ENCODE results near the gene GRM1. TPM values are rescaled to one million over a fixed set of nuclear protein-coding genes. Genes with fewer than 3 reads are reported as not detected.

The GRM1 gene
- total RNA-seq, 2 donors from 2014 or later = 0.68 TPM; not detected in 1

- no peaks in the 10 kb centered on the region for H3K36me3 ChIP-seq
- H3K27ac ChIP-seq = no peak overlapping the region
- no peak for TF ChIP-seq POLR2AphosphoS5 (IDR thresholded peaks at IDR 0.05)
- no peak for TF ChIP-seq CTCF (IDR thresholded peaks at IDR 0.05)
- TF ChIP-seq POLR2A (IDR thresholded peaks at IDR 0.05) = no peak
- H3K4me1 ChIP-seq (replicated peaks) = no peaks in the 10 kb centered on the region
- WGBS = 67% methylated on average over 3 of the region's 3 CpGs
- no peak for DNase-seq (ENCODE audit: low spot score)
- no peaks in the 10 kb centered on the region for H3K27me3 ChIP-seq (replicated peaks; ENCODE audit: insufficient read depth)
- intact Hi-C loops (cut with DNase I) = no loop called here
- no peak overlapping the region for H3K4me3 ChIP-seq
- H3K9me3 ChIP-seq = no peaks in the 10 kb centered on the region
These were observed 271.7 kb downstream of the GRM1 start for GRCh38 chr6:146300521-146300920.

- H3K4me3 ChIP-seq = no peak overlapping the region
- H3K27ac ChIP-seq = no peak overlapping the region
- no peak for TF ChIP-seq POLR2A (IDR thresholded peaks at IDR 0.05)
- TF ChIP-seq POLR2AphosphoS5 (IDR thresholded peaks at IDR 0.05) = no peak
- TF ChIP-seq CTCF (IDR thresholded peaks at IDR 0.05) = no peak
- intact Hi-C loops (cut with DNase I) = no loop called here
- H3K36me3 ChIP-seq = no peaks in the 10 kb centered on the region
- WGBS = 79% methylated on average over 3 of the region's 3 CpGs
- no peaks in the 10 kb centered on the region for H3K9me3 ChIP-seq
- H3K4me1 ChIP-seq (replicated peaks) = no peaks in the 10 kb centered on the region
- no peaks in the 10 kb centered on the region for H3K27me3 ChIP-seq (replicated peaks; ENCODE audit: insufficient read depth)
- DNase-seq (ENCODE audit: low spot score) = no peak
These were observed 272.9 kb downstream of the GRM1 start for GRCh38 chr6:146301764-146302163.

- no peak for TF ChIP-seq CTCF (IDR thresholded peaks at IDR 0.05)
- intact Hi-C loops (cut with DNase I) = no loop called here
- no peaks in the 10 kb centered on the region for H3K4me1 ChIP-seq (replicated peaks)
- H3K27me3 ChIP-seq (replicated peaks; ENCODE audit: insufficient read depth) = no peaks in the 10 kb centered on the region
- no peaks in the 10 kb centered on the region for H3K36me3 ChIP-seq
- no peak overlapping the region for H3K4me3 ChIP-seq
- H3K27ac ChIP-seq = no peak overlapping the region
- DNase-seq (ENCODE audit: low spot score) = no peak
- no peaks in the 10 kb centered on the region for H3K9me3 ChIP-seq
These were observed 274.1 kb downstream of the GRM1 start for GRCh38 chr6:146302994-146303393.

GRCh38 chr6:146304181-146304580 is 275.3 kb downstream of the GRM1 start:
- no peaks in the 10 kb centered on the region for H3K9me3 ChIP-seq
- WGBS = 84% methylated on average over 3 of the region's 3 CpGs
- no peak for TF ChIP-seq CTCF (IDR thresholded peaks at IDR 0.05)
- no peak for TF ChIP-seq POLR2AphosphoS5 (IDR thresholded peaks at IDR 0.05)
- TF ChIP-seq POLR2A (IDR thresholded peaks at IDR 0.05) = no peak
- H3K4me1 ChIP-seq (replicated peaks) = no peaks in the 10 kb centered on the region
- no peak overlapping the region for H3K27ac ChIP-seq
- DNase-seq (ENCODE audit: low spot score) = no peak
- H3K27me3 ChIP-seq (replicated peaks; ENCODE audit: insufficient read depth) = no peaks in the 10 kb centered on the region
- intact Hi-C loops (cut with DNase I) = no loop called here
- H3K4me3 ChIP-seq = no peak overlapping the region
- no peaks in the 10 kb centered on the region for H3K36me3 ChIP-seq

- 12% methylated on average over 1 of the region's 1 CpG for WGBS
- no peak for DNase-seq (ENCODE audit: low spot score)
- Histone ChIP-seq H3K27ac (no peak overlapping the region), H3K27me3 (replicated peaks; ENCODE audit: insufficient read depth) (no peaks in the 10 kb centered on the region), H3K36me3 (no peaks in the 10 kb centered on the region), H3K9me3 (no peaks in the 10 kb centered on the region), H3K4me1 (replicated peaks) (no peaks in the 10 kb centered on the region), H3K4me3 (no peak overlapping the region)
- TF ChIP-seq POLR2AphosphoS5 (IDR thresholded peaks at IDR 0.05) (no peak), POLR2A (IDR thresholded peaks at IDR 0.05) (no peak), CTCF (IDR thresholded peaks at IDR 0.05) (no peak)
- intact Hi-C loops (cut with DNase I) = no loop called here
These were observed 276.2 kb downstream of the GRM1 start for GRCh38 chr6:146305092-146305491.

Data from prostate gland (tissue), 2 donors.